AG10803 (cell line): ENCODE results near the gene SLC37A4.
A peak's percentile ranks its signal among the peaks of the same experiment; 100 is the strongest.
"Not testable (repeated sequence)": the region's sequence is repeated elsewhere in the genome, so short reads cannot be mapped to it uniquely, and the experiment has no call there.

ENCODE experiments used
- DNase-seq: peaks from one replicate; pipeline ENCODE4 v3.0.0; 2010; ENCODE audit warnings: low read depth
- H3K4me3 ChIP-seq: 2 replicates; pipeline ENCODE4 v1.5.1; 2011; ENCODE audit warnings: mild to moderate bottlenecking, low read length, control low read depth
- TF ChIP-seq, protein P1 (sequence below): conservative IDR thresholded peaks from 2 replicates; pipeline ENCODE4 v1.5.1; 2011; ENCODE audit warnings: mild to moderate bottlenecking, low read length, control low read depth, inconsistent platforms

The SLC37A4 gene

DNA sequence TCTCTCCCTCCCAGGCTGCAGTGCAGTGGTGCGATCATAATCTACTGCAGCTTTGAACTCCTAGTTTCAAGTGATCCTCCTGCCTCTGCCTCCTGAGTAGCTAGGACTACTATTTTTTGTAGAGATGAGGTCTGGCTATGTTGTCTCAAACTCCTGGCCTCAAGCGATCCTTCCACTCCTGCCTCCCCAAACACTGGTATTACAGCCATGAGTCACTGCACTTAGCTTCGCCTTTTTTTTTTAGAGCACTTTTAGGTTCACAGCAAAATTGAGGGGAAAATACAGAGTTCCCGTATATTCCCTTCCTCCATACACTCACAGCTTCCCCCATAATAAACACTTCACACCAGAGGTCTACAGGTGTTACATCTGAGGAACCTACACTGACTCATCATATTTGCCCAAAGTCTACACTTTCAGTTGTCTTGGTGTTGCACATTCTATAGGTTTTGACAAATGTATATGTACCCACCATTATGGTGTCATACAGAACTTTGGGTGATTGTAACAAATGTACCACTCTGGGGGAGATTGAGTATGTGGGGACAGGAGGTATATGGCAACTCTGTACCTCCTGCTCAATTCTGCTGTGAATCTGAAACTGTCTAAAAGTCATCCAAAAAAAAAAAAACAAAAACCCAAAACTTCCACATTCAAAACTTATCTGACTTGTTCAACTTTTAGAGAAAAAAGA is 11.3 kb upstream of the SLC37A4 start:
- TF ChIP-seq, protein P1, sequence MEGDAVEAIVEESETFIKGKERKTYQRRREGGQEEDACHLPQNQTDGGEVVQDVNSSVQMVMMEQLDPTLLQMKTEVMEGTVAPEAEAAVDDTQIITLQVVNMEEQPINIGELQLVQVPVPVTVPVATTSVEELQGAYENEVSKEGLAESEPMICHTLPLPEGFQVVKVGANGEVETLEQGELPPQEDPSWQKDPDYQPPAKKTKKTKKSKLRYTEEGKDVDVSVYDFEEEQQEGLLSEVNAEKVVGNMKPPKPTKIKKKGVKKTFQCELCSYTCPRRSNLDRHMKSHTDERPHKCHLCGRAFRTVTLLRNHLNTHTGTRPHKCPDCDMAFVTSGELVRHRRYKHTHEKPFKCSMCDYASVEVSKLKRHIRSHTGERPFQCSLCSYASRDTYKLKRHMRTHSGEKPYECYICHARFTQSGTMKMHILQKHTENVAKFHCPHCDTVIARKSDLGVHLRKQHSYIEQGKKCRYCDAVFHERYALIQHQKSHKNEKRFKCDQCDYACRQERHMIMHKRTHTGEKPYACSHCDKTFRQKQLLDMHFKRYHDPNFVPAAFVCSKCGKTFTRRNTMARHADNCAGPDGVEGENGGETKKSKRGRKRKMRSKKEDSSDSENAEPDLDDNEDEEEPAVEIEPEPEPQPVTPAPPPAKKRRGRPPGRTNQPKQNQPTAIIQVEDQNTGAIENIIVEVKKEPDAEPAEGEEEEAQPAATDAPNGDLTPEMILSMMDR: no peak
- no peak for DNase-seq
- no peak overlapping the region for H3K4me3 ChIP-seq

DNA sequence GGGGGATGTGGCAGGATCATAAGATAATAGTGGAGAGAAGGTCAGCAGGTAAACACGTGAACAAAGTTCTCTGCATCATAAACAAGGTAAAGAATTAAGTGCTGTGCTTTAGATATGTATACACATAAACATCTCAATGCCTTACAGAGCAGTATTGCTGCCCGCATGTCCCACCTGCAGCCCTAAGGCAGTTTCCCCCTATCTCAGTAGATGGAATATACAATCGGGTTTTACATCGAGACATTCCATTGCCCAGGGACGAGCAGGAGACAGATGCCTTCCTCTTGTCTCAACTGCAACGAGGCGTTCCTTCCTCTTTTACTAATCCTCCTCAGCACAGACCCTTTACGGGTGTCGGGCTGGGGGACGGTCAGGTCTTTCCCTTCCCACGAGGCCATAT is 8.8 kb upstream of the SLC37A4 start:
- not testable (repeated sequence) for H3K4me3 ChIP-seq, DNase-seq

DNA sequence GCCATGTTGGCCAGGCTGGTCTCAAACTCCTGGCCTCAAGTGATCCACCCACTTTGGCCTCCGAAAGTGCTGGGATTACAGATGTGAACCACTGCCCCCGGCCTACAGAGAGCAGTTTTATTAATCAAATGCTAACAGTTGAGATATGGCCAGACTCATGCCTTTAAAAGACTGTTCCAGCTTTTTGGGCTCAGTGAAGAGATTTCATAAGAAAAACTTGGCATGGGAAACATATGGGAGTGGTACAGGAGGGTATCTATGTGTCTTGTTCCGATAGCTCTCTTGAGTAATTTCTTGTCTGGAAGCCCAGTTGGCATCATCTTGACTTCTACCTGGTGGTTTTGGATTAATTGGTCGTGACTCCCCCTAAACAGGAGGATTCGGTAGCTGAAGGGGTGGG is 8.2 kb upstream of the SLC37A4 start:
- no peak for DNase-seq
- no peak overlapping the region for H3K4me3 ChIP-seq
- TF ChIP-seq, protein P1: no peak

DNA sequence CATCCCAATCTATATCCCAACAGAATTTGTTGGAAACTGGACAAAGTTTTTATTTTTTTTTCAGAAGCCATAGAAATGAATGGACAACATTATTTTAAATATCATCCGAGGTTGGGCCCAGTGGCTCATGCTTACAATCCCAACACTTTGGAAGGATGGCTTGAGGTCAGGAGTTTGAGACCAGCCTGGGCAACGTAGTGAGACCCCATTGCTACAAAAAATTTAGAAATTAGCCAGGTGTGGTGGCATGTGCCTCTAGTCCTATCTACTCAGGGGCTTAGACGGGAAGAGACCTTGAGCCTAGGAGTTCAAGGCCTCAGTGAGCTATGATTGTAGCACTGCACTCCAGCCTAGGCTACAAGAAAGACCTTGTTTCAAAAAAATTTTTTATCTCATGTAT is 4.1 kb upstream of the SLC37A4 start:
- H3K4me3 ChIP-seq: no peak overlapping the region
- TF ChIP-seq, protein P1: no peak
- no peak for DNase-seq

DNA sequence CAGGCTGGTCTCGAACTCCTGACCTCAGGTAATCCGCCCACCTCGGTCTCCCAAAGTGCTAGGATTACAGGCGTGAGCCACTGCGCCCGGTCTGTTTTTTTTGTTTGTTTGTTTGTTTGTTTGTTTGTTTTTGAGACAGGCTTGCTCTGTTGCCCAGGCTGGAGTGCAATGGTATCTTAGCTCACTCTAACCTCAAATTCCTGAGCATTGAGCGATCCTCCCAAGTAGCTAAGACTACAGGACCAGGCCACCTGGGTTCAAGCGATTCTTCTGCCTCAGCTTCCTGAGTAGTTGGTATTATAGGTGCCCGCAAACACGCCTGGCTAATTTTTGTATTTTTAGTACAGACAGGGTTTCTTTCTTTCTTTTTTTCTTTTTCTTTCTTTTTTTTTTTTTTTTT is 2.7 kb upstream of the SLC37A4 start:
- DNase-seq: peak; percentile 25
- H3K4me3 ChIP-seq: not testable (repeated sequence)

DNA sequence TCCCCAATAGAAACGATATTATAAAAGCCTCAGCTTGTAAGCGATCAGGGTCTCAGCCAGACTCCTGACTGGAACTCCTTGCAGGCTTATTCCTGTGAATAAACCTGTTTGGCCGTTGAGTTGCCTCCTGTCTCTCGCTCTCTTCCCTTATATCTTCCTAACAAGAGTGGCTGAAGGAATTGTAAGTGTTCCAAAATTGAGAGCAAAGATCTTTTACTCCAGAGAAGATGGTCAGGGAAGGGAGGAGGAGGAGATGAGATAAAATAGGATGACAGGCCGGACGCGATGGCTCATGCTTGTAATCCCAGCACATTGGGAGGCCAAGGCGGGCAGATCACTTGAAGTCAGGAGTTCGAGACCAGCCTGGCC is 1.2 kb upstream of the SLC37A4 start:
- TF ChIP-seq, protein P1: no peak

DNA sequence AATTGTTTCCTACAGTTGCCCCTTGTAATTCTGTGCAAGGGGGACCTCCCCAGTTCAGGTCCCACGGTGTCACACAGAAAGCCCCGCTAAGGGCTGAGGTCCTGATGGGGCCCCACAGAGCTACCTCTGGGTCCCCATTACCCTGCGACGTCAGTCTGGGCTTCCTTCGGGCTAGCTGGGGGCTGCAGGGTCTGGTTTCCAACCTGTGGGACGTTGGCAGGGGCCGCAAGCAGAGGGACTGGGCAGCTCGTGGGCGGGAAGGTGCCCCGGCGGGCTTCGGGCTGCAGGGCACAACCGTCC is 698 bp downstream of the SLC37A4 start:
- TF ChIP-seq, protein P1: no peak
- peak overlapping the region; percentile 88 for H3K4me3 ChIP-seq
- no peak for DNase-seq

More for the DNA sequence above, 1.2 kb upstream of the SLC37A4 start:
- no peak overlapping the region for H3K4me3 ChIP-seq
- DNase-seq: no peak

DNA sequence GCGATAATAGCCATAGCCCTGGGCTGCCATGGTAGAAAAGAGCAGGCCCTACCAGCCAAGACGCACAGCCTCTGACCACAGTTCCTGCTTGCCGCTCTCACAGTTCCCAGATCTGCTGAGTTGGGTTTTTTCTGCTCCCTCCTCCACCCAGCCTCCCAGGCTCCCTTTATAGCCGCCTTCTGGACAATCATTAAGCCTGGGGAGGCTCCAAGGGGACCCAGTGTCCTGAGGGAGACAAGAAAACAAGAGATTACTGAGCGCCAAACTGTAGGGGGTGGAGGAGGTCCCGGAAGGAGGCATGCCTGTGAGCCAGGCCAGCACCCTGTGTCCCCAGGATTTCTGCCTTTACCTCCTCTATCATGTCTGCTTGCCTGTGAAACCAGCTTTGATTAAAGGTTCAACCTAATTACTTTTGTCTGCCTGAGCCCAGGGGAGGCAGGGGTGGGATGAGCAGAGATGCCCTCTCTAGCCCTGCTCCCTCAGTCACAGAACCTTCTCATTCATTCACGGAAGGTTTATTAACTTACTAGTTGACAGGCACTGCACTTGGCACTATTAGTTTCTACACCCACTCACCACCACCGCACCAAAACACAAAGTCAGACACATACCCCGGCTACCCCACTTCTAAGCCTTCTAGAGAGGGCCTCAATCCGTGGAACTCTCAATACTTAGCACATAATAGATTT is 1.2 kb downstream of the SLC37A4 start:
- no peak for DNase-seq
- TF ChIP-seq, protein P1: no peak
- H3K4me3 ChIP-seq: no peak overlapping the region
